GM12878 (cell line): ENCODE measurements around the gene KLHDC2. TPM values are rescaled to one million over a fixed set of nuclear protein-coding genes. Genes with fewer than 3 reads are reported as not detected.
"Not testable (repeated sequence)": the region's sequence is repeated elsewhere in the genome, so short reads cannot be mapped to it uniquely, and the experiment has no call there.

ENCODE experiments used
- ATAC-seq: fragments of 200-7000 bp; cut with Tn5 transposase; 3 replicates; pipeline ENCODE4 v1.9.1; 2020; ENCODE audit warnings: mild to moderate bottlenecking, moderate library complexity
- BruUV-seq: library from RNA; stranded (reverse); fragments of 400-500 nt; replicated peaks from 2 replicates; lab custom pipeline; 2021; lab: Mats Ljungman, UMichigan
- CTCF ChIA-PET: fragments of 300-600 bp; sonication (Branson Sonifier 250); formaldehyde crosslinking; extraction: SDS; loops from one replicate; lab custom pipeline; 2021; ENCODE audit warnings: inconsistent platforms; lab: Yijun Ruan, JAX
- POLR2A ChIA-PET: fragments of 350-600 bp; formaldehyde crosslinking; extraction: SDS; loops from one replicate; lab custom pipeline; 2021; ENCODE audit warnings: inconsistent platforms; lab: Charles Lee
- RAD21 ChIA-PET: fragments of 300-600 bp; sonication (Branson Sonifier 250); formaldehyde crosslinking; loops from one replicate; lab custom pipeline; 2023; ENCODE audit warnings: antibody characterized with exemption; ENCODE audit not compliant: unreplicated experiment; lab: Charles Lee
- SMC1A ChIA-PET: fragments of 300-600 bp; sonication (Branson Sonifier 250); formaldehyde crosslinking; loops from one replicate; lab custom pipeline; 2023; ENCODE audit not compliant: unreplicated experiment, uncharacterized antibody; lab: Charles Lee
- DNase-seq: peaks from one replicate; pipeline ENCODE4 v3.0.0-alpha.2; 2011; ENCODE audit warnings: low read depth, low spot score
- FAIRE-seq: peaks from 3 replicates; lab custom pipeline; 2011; peaks lifted over from hg19 to GRCh38; lab: Jason Lieb, UNC
- H2AFZ ChIP-seq: 2 replicates; pipeline ENCODE4 v1.6.0; 2011; ENCODE audit warnings: low read depth, low read length, control low read depth; ENCODE audit not compliant: control insufficient read depth
- H3K27ac ChIP-seq: 2 replicates; pipeline ENCODE4 v1.5.1; 2011; ENCODE audit warnings: control low read depth; ENCODE audit not compliant: control insufficient read depth, insufficient read depth
- H3K27me3 ChIP-seq, 2 experiments: replicated peaks in 1 of 2; 2 replicates each; pipeline versions ENCODE4 v1.6.0 to v1.6.1; 2011; ENCODE audit warnings: low read length in 1 of 2; ENCODE audit not compliant: control insufficient read depth in 2 of 2, insufficient read depth in 2 of 2
- H3K36me3 ChIP-seq, 2 experiments: 2 replicates each; pipeline ENCODE4 v1.5.1; 2011; ENCODE audit warnings: low read length in 1 of 2; ENCODE audit not compliant: control insufficient read depth in 2 of 2, insufficient read depth in 2 of 2
- H3K4me1 ChIP-seq: 2 replicates; pipeline ENCODE4 v1.6.1; 2011; ENCODE audit warnings: mild to moderate bottlenecking, low read length, moderate library complexity, mixed read lengths; ENCODE audit not compliant: control insufficient read depth, insufficient read depth
- H3K4me2 ChIP-seq: 2 replicates; pipeline ENCODE4 v1.6.0; 2011; ENCODE audit warnings: control low read depth; ENCODE audit not compliant: control insufficient read depth, insufficient read depth
- H3K4me3 ChIP-seq: fragments of 200-600 bp; sonication (generic); 2 replicates; pipeline ENCODE4 v1.5.1; 2016
- H3K79me2 ChIP-seq: 2 replicates; pipeline ENCODE4 v1.6.0; 2011; ENCODE audit warnings: low read length; ENCODE audit not compliant: control insufficient read depth, insufficient read depth
- H3K9ac ChIP-seq: 2 replicates; pipeline ENCODE4 v1.8.0; 2011; ENCODE audit warnings: low read length, control low read depth, mixed read lengths; ENCODE audit not compliant: control insufficient read depth, insufficient read depth
- H3K9me3 ChIP-seq: replicated peaks from 3 replicates; pipeline ENCODE4 v1.5.1; 2011; ENCODE audit warnings: mild to moderate bottlenecking, low read length; ENCODE audit not compliant: control insufficient read depth, insufficient read depth
- H4K20me1 ChIP-seq: 2 replicates; pipeline ENCODE4 v1.6.0; 2011; ENCODE audit not compliant: control insufficient read depth, insufficient read depth
- CHD4 ChIP-seq: fragments of 200-600 bp; sonication (generic); IDR thresholded peaks from 2 replicates; pipeline ENCODE4 v1.6.1; 2016; ENCODE audit warnings: mild to moderate bottlenecking
- E2F8 ChIP-seq: fragments of 450-650 bp; IDR thresholded peaks from 2 replicates; pipeline ENCODE4 v1.6.1; 2018; ENCODE audit warnings: mild to moderate bottlenecking, low read depth, moderate library complexity; ENCODE audit not compliant: partially characterized antibody
- FOS ChIP-seq: IDR thresholded peaks from 3 replicates; pipeline ENCODE4 v1.6.1; 2011; ENCODE audit warnings: borderline replicate concordance; ENCODE audit not compliant: insufficient read length; ENCODE audit errors: extremely low read depth
- NRF1 ChIP-seq: conservative IDR thresholded peaks from 2 replicates; pipeline ENCODE4 v1.6.1; 2011; ENCODE audit warnings: mild to moderate bottlenecking, low read depth, low read length, improper control_type of control experiment
- SPI1 ChIP-seq: IDR thresholded peaks from 2 replicates; pipeline ENCODE4 v1.6.1; 2011; ENCODE audit warnings: low read depth, mild to moderate bottlenecking, low read length, moderate library complexity, borderline replicate concordance; ENCODE audit not compliant: insufficient read depth
- ZBTB4 ChIP-seq: fragments of 450-650 bp; formaldehyde crosslinking; IDR thresholded peaks from 2 replicates; pipeline ENCODE4 v1.4.0; 2022; ENCODE audit warnings: mild to moderate bottlenecking, moderate library complexity
- ZNF217 ChIP-seq: fragments of 450-650 bp; IDR thresholded peaks from 2 replicates; pipeline ENCODE4 v1.6.1; 2017; ENCODE audit warnings: antibody characterized with exemption, mild to moderate bottlenecking
- WGBS: methylation state at CpG from one replicate; pipeline ENCODE4 v1.1.6; 2016; ENCODE audit warnings: low lambda C conversion rate; ENCODE audit not compliant: insufficient replicate concordance, insufficient coverage; ENCODE audit errors: missing lambda C conversion rate; 5-methylcytosine and 5-hydroxymethylcytosine counted together
- in situ Hi-C: fragments of 300-500 bp; cut with MboI; formaldehyde crosslinking; loops from 9 replicates; pipeline ENCODE4 v1.14.3; 2018; ENCODE audit warnings: mixed read lengths
- intact Hi-C: fragments of 100-400 bp; cut with micrococcal nuclease; formaldehyde crosslinking; loops from one replicate; pipeline ENCODE4 v1.14.2; 2022; ENCODE audit not compliant: unreplicated experiment
- polyA plus RNA-seq, 11 experiments: library from polyadenylated mRNA; depleted of rRNA in 4 of 11; unstranded in 6 of 11; stranded (reverse) in 5 of 11; fragments of >200 nt; fragmentation: Nextera tagmentation in 4 of 11; fragmentation: Illumina TruSeq in 1 of 11; extraction: Ambion mirVana in 4 of 11; extraction: Trizol in 1 of 11; gene quantifications; 1 replicate in 1 of 11; 2 replicates in 10 of 11; pipeline versions ENCODE4 v1.2.1 to v1.2.3, GENCODE V29; 2011 to 2016; ENCODE audit warnings: inconsistent platforms in 2 of 11, missing spikeins in 2 of 11, low read depth in 1 of 11
- total RNA-seq, 4 experiments: library from RNA; depleted of rRNA in 3 of 4; stranded (reverse); fragments of >200 nt in 3 of 4; fragmentation: Illumina TruSeq in 1 of 4; extraction: Trizol in 1 of 4; gene quantifications; 2 replicates each; pipeline versions ENCODE4 v1.2.1 to v1.2.3, GENCODE V29; 2013 to 2021

KLHDC2 gene
- total and polyA plus RNA-seq, 10 of the 15 experiments (the other 5 are each of a cell fraction or from before 2014, with no cell fraction given), result 6.0 to 45.0 (median 24.7) TPM

GRCh38 chr14:49735669-49736068, 32.3 kb upstream of the KLHDC2 start:
- in situ Hi-C loops, H3K4me3 ChIP-seq, FAIRE-seq, H3K4me2 ChIP-seq, RAD21 ChIA-PET, H3K36me3 ChIP-seq, BruUV-seq, H3K27ac ChIP-seq, H4K20me1 ChIP-seq, ATAC-seq, H3K79me2 ChIP-seq, H3K4me1 ChIP-seq, H3K27me3 ChIP-seq, intact Hi-C loops, H2AFZ ChIP-seq, H3K9ac ChIP-seq, DNase-seq, H3K9me3 ChIP-seq: not testable (repeated sequence)
- POLR2A ChIA-PET, result interaction anchor here (0.5 kb wide), 1 partner anchor 178 kb away, joined by 3 read pairs; no protein-coding TSS in a partner anchor
- CTCF ChIA-PET, result interaction anchor here (0.6 to 0.9 kb wide), 3 partner anchors 9 to 27 kb away, joined by 3 read pairs; no protein-coding TSS in a partner anchor
- SMC1A ChIA-PET, result interaction anchor here (1.3 kb wide), 1 partner anchor 9 kb away, joined by 4 read pairs; no protein-coding TSS in a partner anchor
- WGBS, result 81% methylated on average over 4 of the region's 4 CpGs

GRCh38 chr14:49745191-49745590, 22.8 kb upstream of the KLHDC2 start:
- H3K36me3 ChIP-seq, result no peaks in the 10 kb centered on the region
- no peak overlapping the region for H3K9ac ChIP-seq
- ChIA-PET SMC1A (interaction anchor here (1.3 kb wide), 1 partner anchor 9 kb away, joined by 4 read pairs; no protein-coding TSS in a partner anchor), POLR2A (no interaction called here), RAD21 (no interaction called here), CTCF (interaction anchor here (0.5 to 1.0 kb wide), 3 partner anchors 10 to 394 kb away, joined by 3 to 4 read pairs (median 3); no protein-coding TSS in a partner anchor)
- no peaks in the 10 kb centered on the region for H3K9me3 ChIP-seq
- H3K27ac ChIP-seq, result no peak overlapping the region
- H2AFZ ChIP-seq, result no peak overlapping the region
- H4K20me1 ChIP-seq, result no peaks in the 10 kb centered on the region
- DNase-seq (no peak), ATAC-seq (no peak), FAIRE-seq (no peak)
- no peak overlapping the region for H3K4me3 ChIP-seq
- no peaks in the 10 kb centered on the region for H3K27me3 ChIP-seq
- no peaks in the 10 kb centered on the region for H3K79me2 ChIP-seq
- no peaks in the 10 kb centered on the region for H3K4me1 ChIP-seq
- intact Hi-C loops (no loop called here), in situ Hi-C loops (no loop called here)
- WGBS, result 6% methylated on average over 1 of the region's 1 CpG
- BruUV-seq, result no TSS peak
- no peak overlapping the region for H3K4me2 ChIP-seq
- TF ChIP-seq ZNF217 (no peak), E2F8 (no peak), FOS (no peak), NRF1 (no peak), SPI1 (no peak), CHD4 (no peak), ZBTB4 (no peak)
